Measurements from ENCODE around the gene CDHR2. TPM values are rescaled to one million over a fixed set of nuclear protein-coding genes. Genes with fewer than 3 reads are reported as not detected.

CDHR2 gene
- total and polyA plus RNA-seq, 2 of the 13 experiments (the other 11 are each of a cell fraction or from before 2014, with no cell fraction given): 17.9 to 20.9 TPM

GRCh38 chr5:176537554-176538229 is 11.4 kb upstream of the CDHR2 start (continued):
- TF ChIP-seq STAT6 (CRISPR knock-in tag; IDR thresholded peaks at IDR 0.05; ENCODE audit: borderline replicate concordance) (peak; percentile 68; the same call in 1 of the 2 replicates), HCFC1 (IDR thresholded peaks at IDR 0.05; ENCODE audit: low read depth, low read length) (peak; percentile 6; the same call in 1 of the 2 replicates), ZNF18 (CRISPR knock-in tag; IDR thresholded peaks at IDR 0.05; ENCODE audit: insufficient replicate concordance) (peak; percentile 64), NCOR1 (IDR thresholded peaks at IDR 0.05; ENCODE audit: borderline replicate concordance, low read length) (peak; percentile 62; the same call in 1 of the 2 replicates), JUN (CRISPR knock-in tag; IDR thresholded peaks at IDR 0.05) (peak; percentile 88; the same call in 1 of the 2 replicates), ATF4 (CRISPR knock-in tag; IDR thresholded peaks at IDR 0.05) (peak in 1 of 2 experiments; percentile 71; a peak in 2 of 4 replicates), RAD21 (CRISPR knock-in tag; IDR thresholded peaks at IDR 0.05) (0 out of 2 replicates have a peak, but pooled peaks have one; percentile 6), ONECUT2 (CRISPR knock-in tag; IDR thresholded peaks at IDR 0.05) (no peak), SP5 (CRISPR knock-in tag; IDR thresholded peaks at IDR 0.05; ENCODE audit: borderline replicate concordance, low read depth) (peak; percentile 60), NR2F2 (IDR thresholded peaks at IDR 0.05; ENCODE audit: borderline replicate concordance, low read depth) (no peak), ZNF589 (CRISPR knock-in tag; conservative IDR thresholded peaks at IDR 0.05) (peak; percentile 55; the same call in 1 of the 2 replicates), ZBTB4 (CRISPR knock-in tag; IDR thresholded peaks at IDR 0.05; ENCODE audit: borderline replicate concordance) (no peak), PCBP1 (IDR thresholded peaks at IDR 0.05; ENCODE audit: borderline replicate concordance, low read depth, low read length) (0 out of 2 replicates have a peak, but pooled peaks have one; percentile 50), ZFP91 (CRISPR knock-in tag; IDR thresholded peaks at IDR 0.05; ENCODE audit: borderline replicate concordance) (peak; percentile 99), GABPA (IDR thresholded peaks at IDR 0.05; ENCODE audit: low read depth, low read length) (no peak), GABPA (CRISPR knock-in tag; IDR thresholded peaks at IDR 0.05; ENCODE audit: low read depth) (peak; percentile 85)

All from HepG2 (cell line).